MG63 (cell line): ENCODE measurements around the gene LCN9. TPM values are rescaled to one million over a fixed set of nuclear protein-coding genes. Genes with fewer than 3 reads are reported as not detected.

Experiments
- DNase-seq: peaks from one replicate; pipeline ENCODE4 v3.0.0-alpha.2; 2020
- H3K27me3 ChIP-seq: fragments of 250-450 bp; sonication (Bioruptor Pico); 2 replicates; pipeline ENCODE4 v1.5.1; 2020; ENCODE audit warnings: mild to moderate bottlenecking, moderate library complexity
- H3K36me3 ChIP-seq: fragments of 250-450 bp; sonication (Bioruptor Pico); 2 replicates; pipeline ENCODE4 v1.5.1; 2020; ENCODE audit warnings: mild to moderate bottlenecking, moderate library complexity
- H3K4me3 ChIP-seq: fragments of 250-450 bp; sonication (Bioruptor Pico); 2 replicates; pipeline ENCODE4 v1.5.1; 2020; ENCODE audit warnings: mild to moderate bottlenecking, moderate library complexity
- H3K9me3 ChIP-seq: fragments of 250-450 bp; sonication (Bioruptor Pico); 2 replicates; pipeline ENCODE4 v1.5.1; 2020; ENCODE audit warnings: mild to moderate bottlenecking, moderate library complexity
- total RNA-seq: library from RNA; depleted of rRNA; stranded (reverse); fragments of >200 nt; shearing (Covaris generic); gene quantifications from 2 replicates; pipeline ENCODE4 v1.2.3, GENCODE V29; 2014; ENCODE audit warnings: low replicate concordance

Gene LCN9
- total RNA-seq, 1 experiment from 2014 or later: not detected

DNA sequence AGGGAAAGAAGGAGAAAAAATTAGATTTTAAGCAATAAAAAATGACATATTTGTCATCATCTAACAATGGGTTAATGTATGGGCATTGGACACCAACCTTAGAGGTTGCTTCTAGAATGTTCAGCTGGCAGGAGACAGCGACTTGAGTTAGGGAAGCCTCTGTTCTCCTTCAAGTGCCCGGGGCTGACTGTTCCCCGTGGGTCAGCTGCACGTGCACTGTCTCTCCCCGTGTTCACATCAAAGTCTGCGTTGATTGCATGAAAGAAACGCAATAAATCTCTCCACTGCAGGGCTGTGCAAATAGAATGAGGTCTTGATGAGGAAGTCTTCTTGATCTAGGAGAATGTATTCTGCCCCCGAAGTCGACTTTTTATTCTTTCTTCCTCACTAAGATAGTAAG, 23.9 kb upstream of the LCN9 start, which contains the start of gene GLT6D1:
GLT6D1 (minus strand) TSS at position 345 of the 400 bp plus-strand sequence. CDS start 353 bp downstream, outside the sequence.
- H3K36me3 ChIP-seq: no peaks in the 10 kb centered on the region
- DNase-seq: no peak
- H3K27me3 ChIP-seq: peaks cover 12% of the 10 kb centered on the region; the same call in 1 of the 2 replicates
- H3K9me3 ChIP-seq: no peaks in the 10 kb centered on the region
- no peak within 1 kb of the TSS for H3K4me3 ChIP-seq

DNA sequence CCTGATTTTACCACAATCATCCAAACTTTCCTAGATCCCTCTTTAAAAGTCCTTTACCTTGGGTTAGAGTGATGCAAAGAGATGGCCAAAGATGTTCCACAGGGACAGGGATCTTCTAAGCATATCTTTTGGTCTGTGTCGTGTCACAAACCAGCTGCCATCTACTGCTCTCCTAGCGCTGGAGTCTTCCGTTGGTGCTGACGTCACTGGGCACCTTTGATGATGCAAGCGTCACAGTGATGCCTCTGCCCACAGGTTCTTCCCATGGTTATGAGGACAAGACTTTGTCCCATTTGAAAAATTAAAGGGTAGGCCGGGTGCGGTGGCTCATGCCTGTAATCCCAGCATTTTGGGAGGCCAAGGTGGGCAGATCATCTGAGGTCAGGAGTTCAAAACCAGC, 22.1 kb upstream of the LCN9 start:
- Histone ChIP-seq H3K36me3 (no peaks in the 10 kb centered on the region), H3K4me3 (no peak overlapping the region), H3K27me3 (peaks cover 10% of the 10 kb centered on the region; the same call in 1 of the 2 replicates), H3K9me3 (no peaks in the 10 kb centered on the region; the same call in 1 of the 2 replicates)
- no peak for DNase-seq

DNA sequence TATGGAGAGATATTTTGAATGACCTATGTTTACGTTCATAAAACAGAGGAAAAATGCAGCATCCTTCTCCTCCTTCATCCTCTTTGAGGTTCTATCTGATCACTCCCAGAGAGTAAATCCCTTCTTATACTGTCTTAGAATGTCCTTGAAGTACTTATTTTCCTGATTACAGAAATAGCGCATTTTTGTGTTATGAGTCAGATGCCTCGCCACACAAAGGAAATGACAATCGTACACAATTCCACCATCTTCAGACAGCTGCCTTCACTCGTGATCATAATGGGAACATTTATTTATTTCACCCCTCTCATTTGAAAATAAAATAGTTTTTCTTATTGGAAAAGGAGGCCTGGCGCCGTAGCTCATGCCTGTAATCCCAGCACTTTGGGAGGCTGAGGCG, 21.4 kb upstream of the LCN9 start:
- peaks cover 10% of the 10 kb centered on the region; the same call in 1 of the 2 replicates for H3K27me3 ChIP-seq
- H3K36me3 ChIP-seq: no peaks in the 10 kb centered on the region
- no peak for DNase-seq
- no peaks in the 10 kb centered on the region; the same call in none of the 2 replicates for H3K9me3 ChIP-seq
- H3K4me3 ChIP-seq: no peak overlapping the region

DNA sequence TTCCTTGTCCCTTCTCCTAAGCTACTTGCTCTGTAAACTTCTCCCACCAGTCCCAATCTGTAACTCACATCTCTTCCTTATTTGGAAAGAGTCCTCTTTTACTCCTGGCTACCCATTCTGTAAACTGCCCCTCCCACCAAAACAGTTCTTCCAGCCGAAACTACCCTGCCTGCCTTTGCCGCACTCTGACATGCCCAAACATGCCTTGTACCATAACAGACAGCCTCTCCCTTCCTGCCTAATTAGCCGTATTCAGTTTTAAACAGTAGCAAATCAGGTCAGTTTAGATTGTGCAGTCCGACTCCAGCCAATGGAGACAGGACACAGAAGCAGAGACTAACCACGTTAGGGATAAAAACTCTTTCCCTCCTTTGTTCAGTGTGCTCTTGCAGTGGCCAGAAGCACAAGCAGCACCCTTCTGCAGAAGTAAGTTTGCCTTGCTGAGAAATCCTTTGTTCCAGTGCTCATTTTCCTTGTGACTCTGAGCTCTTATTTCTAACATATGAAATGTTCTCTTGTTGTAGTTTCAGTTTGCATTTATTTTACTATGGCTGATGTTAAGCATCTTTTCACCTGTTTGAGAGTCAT, 18.4 kb upstream of the LCN9 start:
- DNase-seq: no peak
- Histone ChIP-seq H3K27me3 (no peaks in the 10 kb centered on the region), H3K4me3 (no peak overlapping the region), H3K36me3 (no peaks in the 10 kb centered on the region), H3K9me3 (peaks cover 6% of the 10 kb centered on the region)

DNA sequence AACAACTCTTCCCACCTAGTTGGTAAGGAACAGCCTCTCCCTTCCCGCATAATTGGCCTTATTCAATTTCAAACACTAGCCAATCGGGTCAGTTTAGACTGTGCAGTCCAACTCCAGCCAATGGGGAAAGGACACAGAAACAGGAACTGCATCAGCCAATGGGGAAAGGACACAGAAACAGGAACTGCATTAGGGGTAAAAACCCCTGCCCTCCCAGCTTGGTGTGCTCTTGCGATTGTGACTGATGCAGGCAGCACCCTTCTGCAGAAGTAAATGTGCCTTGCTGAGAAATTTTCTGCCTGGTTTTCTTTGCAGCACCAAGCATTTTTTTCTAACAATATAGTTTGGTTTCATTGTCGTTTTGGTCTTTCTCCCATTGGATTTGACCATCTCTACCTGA, 15.2 kb upstream of the LCN9 start:
- Histone ChIP-seq H3K9me3 (peaks cover 6% of the 10 kb centered on the region), H3K4me3 (no peak overlapping the region), H3K36me3 (no peaks in the 10 kb centered on the region), H3K27me3 (no peaks in the 10 kb centered on the region)
- no peak for DNase-seq

DNA sequence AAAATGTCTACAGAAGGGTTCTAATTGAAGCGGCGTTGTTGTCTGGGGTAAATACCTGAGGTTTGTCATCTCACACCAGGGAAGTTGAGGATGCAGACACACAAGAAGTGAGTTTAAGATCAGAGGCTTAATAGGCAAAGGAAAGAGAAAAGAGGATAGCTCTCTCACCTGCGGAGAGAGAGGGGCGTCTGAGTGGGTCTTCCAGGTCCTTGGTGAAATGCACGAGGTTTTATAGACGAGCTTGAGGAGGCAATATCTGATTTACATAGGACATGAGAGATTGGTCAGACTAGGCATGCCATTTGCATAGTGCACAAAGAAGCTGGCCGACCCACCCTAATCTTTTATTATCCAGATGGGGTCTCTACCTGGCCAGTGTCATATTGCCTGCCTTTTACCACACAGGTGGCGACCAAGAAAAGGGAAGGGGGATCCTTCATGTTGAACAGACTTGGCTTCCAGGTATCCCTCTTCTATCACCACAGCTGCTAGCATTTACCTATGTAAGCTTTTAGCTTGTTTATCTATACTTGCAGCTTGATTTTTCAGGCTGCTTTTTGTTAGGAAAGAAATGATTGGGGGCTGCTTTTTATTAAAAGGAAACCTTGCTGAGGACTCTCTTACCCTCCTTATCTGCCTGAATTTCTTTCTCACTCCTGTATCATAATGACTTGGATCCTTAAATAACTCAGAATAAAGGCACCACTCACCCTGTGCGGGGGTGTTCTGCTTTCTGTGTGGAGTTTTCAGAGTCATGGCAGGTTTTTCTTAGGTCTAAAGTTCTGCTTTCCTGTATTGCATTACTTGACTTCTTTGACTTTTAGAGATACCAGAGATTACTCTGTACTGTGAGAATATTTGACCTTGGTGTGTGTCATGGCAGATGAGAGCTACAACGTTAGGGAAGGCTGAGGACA, 14.4 kb upstream of the LCN9 start:
- no peaks in the 10 kb centered on the region for H3K36me3 ChIP-seq
- no peak overlapping the region for H3K4me3 ChIP-seq
- H3K9me3 ChIP-seq: peaks cover 6% of the 10 kb centered on the region
- H3K27me3 ChIP-seq: no peaks in the 10 kb centered on the region
- no peak for DNase-seq

DNA sequence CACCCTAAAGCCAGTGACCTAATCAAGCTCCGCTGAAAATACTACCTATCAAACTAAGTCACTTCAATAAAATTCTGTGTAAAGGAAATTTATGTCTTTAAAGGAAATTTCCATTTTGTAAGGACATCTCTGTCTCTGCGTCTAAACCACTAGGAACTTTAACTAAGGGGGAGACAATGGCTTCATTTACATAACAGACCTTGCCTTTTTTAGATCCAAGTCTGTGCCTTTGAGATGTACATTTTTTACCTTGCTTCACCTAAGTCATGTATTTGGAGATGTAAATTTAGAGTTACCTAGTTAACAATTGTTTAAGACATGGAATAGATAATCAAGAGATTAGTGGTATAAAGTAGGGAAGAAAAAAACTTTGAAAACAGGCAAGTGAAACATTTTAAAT, 13.6 kb upstream of the LCN9 start:
- DNase-seq: no peak

DNA sequence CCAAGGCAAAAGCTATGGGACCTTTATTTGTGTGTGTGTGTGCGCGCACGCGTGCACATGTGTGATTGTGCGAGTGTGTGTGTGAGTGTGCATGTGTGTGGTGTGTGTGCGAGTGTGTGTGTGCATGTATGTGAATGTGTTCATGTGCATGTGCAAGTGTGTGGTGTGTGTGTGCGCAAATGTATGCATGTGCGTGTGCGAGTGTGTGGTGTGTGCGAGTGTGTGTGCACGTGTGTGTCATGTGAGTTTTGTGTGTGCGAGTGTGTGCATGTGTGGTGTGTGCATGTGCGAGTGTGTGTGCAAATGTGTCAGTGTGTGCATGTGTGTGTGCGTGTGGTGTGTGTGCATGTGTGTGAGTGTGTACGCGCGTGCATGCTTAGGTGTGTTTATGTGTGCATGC, 12.7 kb upstream of the LCN9 start:
- Histone ChIP-seq H3K9me3 (peaks cover 6% of the 10 kb centered on the region), H3K36me3 (no peaks in the 10 kb centered on the region), H3K4me3 (no peak overlapping the region), H3K27me3 (no peaks in the 10 kb centered on the region)
- DNase-seq: no peak

More for the DNA sequence above, 13.6 kb upstream of the LCN9 start:
- H3K27me3 ChIP-seq: no peaks in the 10 kb centered on the region
- no peak overlapping the region for H3K4me3 ChIP-seq
- H3K9me3 ChIP-seq: peaks cover 6% of the 10 kb centered on the region
- H3K36me3 ChIP-seq: no peaks in the 10 kb centered on the region

DNA sequence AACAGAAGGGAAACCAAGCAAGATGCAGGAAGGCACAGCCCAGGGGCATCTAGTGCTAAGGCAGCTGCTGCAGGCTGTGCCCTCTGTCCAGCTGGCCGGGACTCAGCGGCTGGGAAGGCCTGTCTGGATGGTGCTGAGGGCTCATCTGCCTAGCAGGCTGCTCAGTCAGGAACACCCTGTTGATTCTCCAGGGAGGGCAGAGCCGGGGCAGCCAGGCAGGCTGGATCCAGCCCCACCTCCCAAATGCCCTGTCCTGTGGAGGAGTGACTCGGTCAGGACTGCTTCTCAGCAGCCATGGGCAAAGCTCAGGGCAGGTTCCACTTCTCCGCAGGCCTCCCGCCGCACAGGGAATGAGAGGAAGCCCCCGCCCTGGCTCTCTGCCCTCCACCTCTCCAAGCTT, 7.8 kb upstream of the LCN9 start:
- DNase-seq: no peak
- Histone ChIP-seq H3K27me3 (no peaks in the 10 kb centered on the region), H3K9me3 (no peaks in the 10 kb centered on the region), H3K36me3 (no peaks in the 10 kb centered on the region), H3K4me3 (no peak overlapping the region)

DNA sequence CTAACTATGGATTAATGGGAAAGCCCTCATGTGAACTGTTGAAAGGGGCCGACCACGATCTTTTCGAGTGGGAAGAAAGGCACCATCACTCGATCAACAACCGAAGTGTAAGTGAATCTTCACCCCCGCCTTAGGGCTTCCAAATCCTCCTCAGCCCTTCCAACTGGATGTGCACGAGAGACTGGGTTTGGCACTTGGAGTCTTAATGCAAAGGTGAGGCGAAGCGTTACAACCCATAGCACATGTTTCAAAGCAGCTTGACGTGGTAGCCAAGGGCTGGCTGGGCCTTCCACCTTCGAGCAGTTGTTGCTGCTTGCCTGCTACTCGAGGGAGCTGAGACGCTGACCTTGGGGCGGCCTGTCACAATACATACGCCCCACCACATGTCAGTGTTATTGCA, 5.7 kb upstream of the LCN9 start:
- Histone ChIP-seq H3K27me3 (no peaks in the 10 kb centered on the region), H3K4me3 (no peak overlapping the region)
- DNase-seq: no peak

DNA sequence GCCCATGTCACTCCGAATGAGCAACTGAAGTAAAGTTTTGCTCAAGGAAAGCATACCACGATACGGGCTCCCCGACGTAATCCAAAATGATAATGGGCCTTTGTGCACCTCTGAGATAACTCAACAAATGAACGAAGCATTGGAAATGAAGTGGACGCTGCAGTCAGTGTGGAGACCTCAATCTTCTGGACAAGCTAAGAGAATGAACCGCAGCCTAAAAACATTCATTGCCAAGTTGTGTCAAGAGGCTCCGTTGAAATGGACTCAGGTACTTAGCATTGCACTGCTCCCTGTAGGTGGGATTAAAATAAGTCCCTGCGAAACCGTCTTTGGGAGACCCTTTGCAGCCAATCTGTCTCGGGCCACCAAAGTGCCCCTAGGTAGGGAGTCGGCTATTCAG, 3.9 kb upstream of the LCN9 start:
- DNase-seq: no peak
- Histone ChIP-seq H3K4me3 (no peak overlapping the region), H3K27me3 (no peaks in the 10 kb centered on the region)

More for the DNA sequence above, 5.7 kb upstream of the LCN9 start:
- Histone ChIP-seq H3K36me3 (no peaks in the 10 kb centered on the region), H3K9me3 (no peaks in the 10 kb centered on the region)

DNA sequence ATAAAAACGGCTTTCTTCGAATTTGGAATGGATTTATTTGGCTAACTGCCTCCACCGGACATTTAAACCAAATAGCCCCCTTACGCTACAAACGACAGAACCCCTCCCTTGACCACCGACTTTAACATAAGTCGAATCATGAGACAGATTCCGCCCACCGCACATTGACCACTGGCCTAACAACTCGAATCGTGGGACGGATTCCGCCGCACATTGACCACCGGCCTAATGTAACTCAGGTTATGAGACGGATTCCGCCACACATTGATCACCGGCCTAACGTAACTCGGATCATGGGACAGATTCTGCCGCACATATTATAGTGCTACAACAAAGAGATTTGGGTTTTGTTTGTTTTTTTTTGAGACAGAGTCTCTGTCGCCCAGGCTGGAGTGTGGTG, 2.7 kb upstream of the LCN9 start:
- no peaks in the 10 kb centered on the region for H3K9me3 ChIP-seq
- H3K36me3 ChIP-seq: no peaks in the 10 kb centered on the region
- no peaks in the 10 kb centered on the region for H3K27me3 ChIP-seq
- H3K4me3 ChIP-seq: no peak overlapping the region
- DNase-seq: no peak

More for the DNA sequence above, 3.9 kb upstream of the LCN9 start:
- Histone ChIP-seq H3K9me3 (no peaks in the 10 kb centered on the region), H3K36me3 (no peaks in the 10 kb centered on the region)

DNA sequence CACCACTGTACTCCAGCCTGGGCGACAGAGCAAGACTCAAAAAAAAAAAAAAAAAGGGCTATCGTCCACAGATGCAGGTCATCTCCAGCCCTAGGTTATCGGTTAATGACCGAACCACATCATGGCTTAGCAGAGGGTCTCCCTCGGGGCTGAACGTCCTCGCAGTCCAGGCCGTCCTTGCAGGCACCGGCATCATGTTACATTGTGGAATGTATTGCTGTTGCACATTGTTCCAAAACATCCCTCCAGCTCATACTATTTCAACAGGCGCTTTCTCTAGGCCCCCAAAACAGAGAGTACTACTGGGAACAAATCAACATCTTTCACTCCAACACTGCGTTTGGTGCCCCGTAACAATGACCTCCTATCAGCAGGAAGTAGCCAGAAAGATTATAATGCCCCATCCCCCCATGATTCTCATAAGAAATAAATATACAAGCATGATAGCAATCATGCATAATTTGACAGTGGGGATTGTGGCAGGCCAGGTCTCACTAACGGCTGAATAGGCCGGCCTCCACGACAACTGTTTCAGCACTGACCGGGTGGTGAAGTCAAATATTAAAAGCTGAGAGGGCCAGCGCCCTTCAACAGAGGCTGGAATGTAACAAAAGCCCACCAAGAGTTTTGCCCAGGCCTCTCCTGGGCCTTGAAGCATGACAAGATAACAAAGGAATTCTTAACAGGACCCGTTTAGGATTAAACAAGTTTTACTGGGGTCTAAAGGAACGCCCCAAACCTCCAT, 1.1 kb upstream of the LCN9 start:
- no peak for DNase-seq
- H3K9me3 ChIP-seq: no peaks in the 10 kb centered on the region
- no peak overlapping the region for H3K4me3 ChIP-seq
- no peaks in the 10 kb centered on the region for H3K27me3 ChIP-seq
- H3K36me3 ChIP-seq: no peaks in the 10 kb centered on the region

DNA sequence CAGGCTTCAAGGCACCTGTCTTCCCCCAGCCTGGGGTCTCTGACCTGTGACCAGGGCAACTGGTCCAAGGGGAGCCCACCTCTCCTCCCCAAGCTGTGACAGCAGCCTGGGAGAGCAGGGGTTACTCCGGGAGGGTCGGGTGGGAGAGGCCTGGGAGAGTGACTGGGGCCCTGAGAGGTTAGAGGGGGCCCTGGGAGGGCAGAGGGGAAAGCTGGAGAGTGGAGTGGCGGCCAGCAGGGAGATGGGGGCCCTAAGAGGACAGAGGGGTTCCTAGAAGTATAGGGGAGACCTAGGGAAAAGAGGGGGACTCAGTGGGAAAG, 302 bp downstream of the LCN9 start:
- Histone ChIP-seq H3K4me3 (no peak overlapping the region), H3K27me3 (no peaks in the 10 kb centered on the region), H3K9me3 (no peaks in the 10 kb centered on the region), H3K36me3 (no peaks in the 10 kb centered on the region)
- DNase-seq: no peak

DNA sequence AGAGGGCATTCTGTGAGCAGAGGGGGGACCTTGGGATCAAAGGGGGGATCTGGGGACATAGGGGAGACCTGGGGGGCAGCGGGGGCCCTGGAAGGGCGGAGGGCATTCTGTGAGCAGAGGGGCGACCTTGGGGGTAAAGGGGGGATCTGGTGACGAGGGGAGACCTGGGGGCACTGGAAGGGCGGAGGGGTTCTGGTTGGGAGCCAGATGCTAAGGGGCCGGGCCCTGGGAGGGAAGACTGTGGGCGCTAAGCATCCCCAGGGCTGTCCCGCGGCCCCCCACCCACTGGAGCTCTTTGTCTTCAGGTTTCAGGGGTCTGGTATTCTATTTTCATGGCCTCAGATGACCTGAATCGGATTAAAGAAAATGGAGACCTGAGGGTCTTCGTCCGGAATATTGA, 748 bp downstream of the LCN9 start:
- DNase-seq: no peak
- no peaks in the 10 kb centered on the region for H3K36me3 ChIP-seq
- H3K27me3 ChIP-seq: no peaks in the 10 kb centered on the region
- H3K4me3 ChIP-seq: no peak overlapping the region
- no peaks in the 10 kb centered on the region for H3K9me3 ChIP-seq

DNA sequence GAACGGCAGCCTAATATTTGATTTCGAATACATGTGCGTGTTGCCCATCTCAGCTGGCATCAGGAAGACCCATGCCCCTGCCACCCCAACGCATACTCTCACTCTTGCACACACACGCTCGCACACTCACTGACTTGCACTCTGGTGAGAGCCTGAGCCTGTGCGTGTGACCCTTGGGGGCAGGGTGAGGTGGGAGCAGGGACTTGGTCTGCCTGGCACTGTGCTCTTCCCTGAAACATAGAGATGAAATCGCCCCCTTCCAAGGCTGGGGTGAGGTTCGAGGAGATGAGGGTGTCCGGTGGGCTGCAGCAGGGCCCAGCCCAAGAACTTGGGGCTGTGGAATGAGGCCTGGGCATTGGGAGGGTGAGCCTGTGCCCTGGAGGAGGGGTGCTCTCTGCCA, 1.2 kb downstream of the LCN9 start:
- Histone ChIP-seq H3K9me3 (no peaks in the 10 kb centered on the region), H3K36me3 (no peaks in the 10 kb centered on the region), H3K4me3 (no peak overlapping the region), H3K27me3 (no peaks in the 10 kb centered on the region)
- no peak for DNase-seq
